Stomach smooth muscle (tissue), 2 donors: ENCODE results near the gene ARAP1.

Experiments
- H3K27ac ChIP-seq: one replicate; pipeline ENCODE4 v1.7.0; 2013; ENCODE audit warnings: mild to moderate bottlenecking, low read length, inconsistent platforms
- H3K27me3 ChIP-seq, 2 donors: one replicate each; pipeline ENCODE4 v1.7.0; 2013; ENCODE audit warnings: low read length in 2 of 2; ENCODE audit not compliant: insufficient read depth in 2 of 2, control insufficient read depth in 1 of 2
- H3K36me3 ChIP-seq, 2 donors: one replicate each; pipeline ENCODE4 v1.7.0; 2013; ENCODE audit warnings: low read length in 2 of 2; ENCODE audit not compliant: control insufficient read depth in 2 of 2, insufficient read depth in 2 of 2
- H3K4me1 ChIP-seq: one replicate; pipeline ENCODE4 v1.7.0; 2013; ENCODE audit warnings: low read length; ENCODE audit not compliant: control insufficient read depth, insufficient read depth
- H3K4me3 ChIP-seq, 2 donors: one replicate each; pipeline ENCODE4 v1.7.0; 2013; ENCODE audit warnings: low read length in 2 of 2
- H3K9ac ChIP-seq, 2 donors: one replicate each; pipeline ENCODE4 v1.7.0; 2013; ENCODE audit warnings: low read length in 2 of 2, mild to moderate bottlenecking in 1 of 2
- H3K9me3 ChIP-seq, 2 donors: one replicate each; pipeline ENCODE4 v1.7.0; 2013; ENCODE audit warnings: low read length in 2 of 2; ENCODE audit not compliant: control insufficient read depth in 2 of 2
- donor health status: healthy.
- donor health status: Pancreatic carcinoma.

Gene ARAP1

GRCh38 chr11:72720047-72720446 is 32.2 kb downstream of the ARAP1 start:
- Histone ChIP-seq H3K27ac (no peak overlapping the region), H3K9ac (peak overlapping the region in 1 of 2 donors; percentile 41), H3K4me3 (peak overlapping the region; percentile 91 to 93), H3K36me3 (peaks cover 3% of the 10 kb centered on the region in 2 donors), H3K27me3 (no peaks in the 10 kb centered on the region), H3K9me3 (no peaks in the 10 kb centered on the region), H3K4me1 (peaks cover 61% of the 10 kb centered on the region)

- Histone ChIP-seq H3K36me3 (peaks cover 3% of the 10 kb centered on the region in 2 donors), H3K4me3 (peak overlapping the region in 1 of 2 donors; percentile 93), H3K27me3 (no peaks in the 10 kb centered on the region), H3K4me1 (peaks cover 63% of the 10 kb centered on the region), H3K9ac (peak overlapping the region in 1 of 2 donors; percentile 41), H3K27ac (no peak overlapping the region), H3K9me3 (no peaks in the 10 kb centered on the region)
These were observed 32.7 kb downstream of the ARAP1 start for GRCh38 chr11:72719551-72719950.

- H3K4me3 ChIP-seq, result peak overlapping the region in 1 of 2 donors; percentile 93
- H3K4me1 ChIP-seq, result peaks cover 63% of the 10 kb centered on the region
- H3K9ac ChIP-seq, result no peak overlapping the region
- H3K36me3 ChIP-seq, result peaks cover 3% of the 10 kb centered on the region in 2 donors
- no peaks in the 10 kb centered on the region for H3K27me3 ChIP-seq
- H3K27ac ChIP-seq, result no peak overlapping the region
- H3K9me3 ChIP-seq, result no peaks in the 10 kb centered on the region
These were observed 33.1 kb downstream of the ARAP1 start for GRCh38 chr11:72719144-72719543.

GRCh38 chr11:72718101-72718501 is 34.1 kb downstream of the ARAP1 start:
- Histone ChIP-seq H3K4me3 (no peak overlapping the region), H3K4me1 (peaks cover 59% of the 10 kb centered on the region), H3K9me3 (no peaks in the 10 kb centered on the region), H3K36me3 (peaks cover 3 to 5% of the 10 kb centered on the region in 2 donors), H3K27ac (no peak overlapping the region), H3K27me3 (no peaks in the 10 kb centered on the region), H3K9ac (no peak overlapping the region)

GRCh38 chr11:72716788-72717435 is 35.3 kb downstream of the ARAP1 start:
- Histone ChIP-seq H3K9ac (peak overlapping the region in 1 of 2 donors; percentile 30), H3K36me3 (peaks cover 3 to 5% of the 10 kb centered on the region in 2 donors), H3K9me3 (no peaks in the 10 kb centered on the region), H3K4me1 (peaks cover 52% of the 10 kb centered on the region), H3K27ac (peak overlapping the region; percentile 24), H3K4me3 (no peak overlapping the region), H3K27me3 (no peaks in the 10 kb centered on the region)

- Histone ChIP-seq H3K4me1 (peaks cover 48% of the 10 kb centered on the region), H3K9me3 (no peaks in the 10 kb centered on the region), H3K4me3 (no peak overlapping the region), H3K27me3 (no peaks in the 10 kb centered on the region), H3K9ac (peak overlapping the region; percentile 30 to 42), H3K27ac (peak overlapping the region; percentile 24), H3K36me3 (peaks cover 3 to 5% of the 10 kb centered on the region in 2 donors)
These were observed 35.9 kb downstream of the ARAP1 start for GRCh38 chr11:72716290-72716689.

GRCh38 chr11:72712841-72713240 is 39.4 kb downstream of the ARAP1 start:
- peaks cover 18% of the 10 kb centered on the region for H3K4me1 ChIP-seq
- H3K9ac ChIP-seq, result no peak overlapping the region
- no peak overlapping the region for H3K27ac ChIP-seq
- no peak overlapping the region for H3K4me3 ChIP-seq
- H3K27me3 ChIP-seq, result no peaks in the 10 kb centered on the region
- no peaks in the 10 kb centered on the region for H3K9me3 ChIP-seq
- peaks cover 18 to 32% of the 10 kb centered on the region in 2 donors for H3K36me3 ChIP-seq

GRCh38 chr11:72712168-72712751 is 39.9 kb downstream of the ARAP1 start:
- H3K9me3 ChIP-seq, result no peaks in the 10 kb centered on the region
- H3K27ac ChIP-seq, result no peak overlapping the region
- peaks cover 18% of the 10 kb centered on the region for H3K4me1 ChIP-seq
- peaks cover 19 to 38% of the 10 kb centered on the region in 2 donors for H3K36me3 ChIP-seq
- no peaks in the 10 kb centered on the region for H3K27me3 ChIP-seq
- H3K9ac ChIP-seq, result no peak overlapping the region
- H3K4me3 ChIP-seq, result no peak overlapping the region

GRCh38 chr11:72711141-72711540 is 41.1 kb downstream of the ARAP1 start:
- H3K4me1 ChIP-seq, result peaks cover 13% of the 10 kb centered on the region
- H3K9me3 ChIP-seq, result no peaks in the 10 kb centered on the region
- no peak overlapping the region for H3K4me3 ChIP-seq
- no peaks in the 10 kb centered on the region for H3K27me3 ChIP-seq
- H3K27ac ChIP-seq, result no peak overlapping the region
- H3K36me3 ChIP-seq, result peaks cover 26 to 48% of the 10 kb centered on the region in 2 donors
- no peak overlapping the region for H3K9ac ChIP-seq

GRCh38 chr11:72710278-72710677 is 41.9 kb downstream of the ARAP1 start:
- peaks cover 12% of the 10 kb centered on the region for H3K4me1 ChIP-seq
- no peaks in the 10 kb centered on the region for H3K27me3 ChIP-seq
- no peaks in the 10 kb centered on the region for H3K9me3 ChIP-seq
- peaks cover 30 to 51% of the 10 kb centered on the region in 2 donors for H3K36me3 ChIP-seq
- no peak overlapping the region for H3K4me3 ChIP-seq
- H3K9ac ChIP-seq, result no peak overlapping the region
- H3K27ac ChIP-seq, result no peak overlapping the region
